B cell (primary cell): ENCODE measurements around the gene RIC1. TPM values are rescaled to one million over a fixed set of nuclear protein-coding genes. Genes with fewer than 3 reads are reported as not detected.
"Not testable (repeated sequence)": the region's sequence is repeated elsewhere in the genome, so short reads cannot be mapped to it uniquely, and the experiment has no call there.

ENCODE experiments used
- ATAC-seq: fragments of 200-7000 bp; cut with Tn5 transposase; one replicate; pipeline ENCODE4 v1.10.0; 2021; ENCODE audit warnings: low read depth, mild to moderate bottlenecking, moderate number of reproducible peaks, moderate library complexity
- CTCF ChIA-PET: fragments of 350-600 bp; sonication (Branson Sonifier 250); formaldehyde crosslinking; loops from one replicate; lab custom pipeline; 2021; ENCODE audit warnings: antibody characterized with exemption, inconsistent platforms; lab: Charles Lee
- POLR2A ChIA-PET: fragments of 350-600 bp; sonication (Branson Sonifier 250); formaldehyde crosslinking; loops from one replicate; lab custom pipeline; 2021; ENCODE audit warnings: antibody characterized with exemption; lab: Charles Lee
- DNase-seq: peaks from one replicate; pipeline ENCODE4 v3.0.0; 2013
- H2AFZ ChIP-seq: 2 replicates; pipeline ENCODE4 v1.6.1; 2012; ENCODE audit warnings: mild to moderate bottlenecking, low read depth, low read length; ENCODE audit not compliant: insufficient read depth, poor library complexity, severe bottlenecking
- H3K27ac ChIP-seq, 2 donors: 1 replicate in 1 of 2; 2 replicates in 1 of 2; pipeline ENCODE4 v1.5.1; 2012 to 2013; ENCODE audit warnings: low read length in 2 of 2, mild to moderate bottlenecking in 2 of 2, moderate library complexity in 1 of 2
- H3K27me3 ChIP-seq, 4 experiments: fragments of 200-600 bp in 1 of 4; sonication (generic) in 1 of 4; replicated peaks in 1 of 4; 1 replicate in 2 of 4; 2 replicates in 2 of 4; pipeline versions ENCODE4 v1.6.1 to v1.7.0; 2013 to 2016; ENCODE audit warnings: low read length in 3 of 4, mild to moderate bottlenecking in 2 of 4, mixed read lengths in 1 of 4, moderate library complexity in 1 of 4; ENCODE audit not compliant: insufficient read depth in 4 of 4, control insufficient read depth in 3 of 4; ENCODE audit errors: control extremely low read depth in 1 of 4
- H3K36me3 ChIP-seq, 2 experiments: replicated peaks in 1 of 2; 1 replicate in 1 of 2; 2 replicates in 1 of 2; pipeline versions ENCODE4 v1.6.1 to v1.7.1; 2013; ENCODE audit warnings: low read length in 1 of 2; ENCODE audit not compliant: insufficient read depth in 2 of 2, control insufficient read depth in 1 of 2; ENCODE audit errors: control extremely low read depth in 1 of 2, extremely low read depth in 1 of 2
- H3K4me1 ChIP-seq, 2 donors: fragments of 200-600 bp in 1 of 2; sonication (generic) in 1 of 2; 1 replicate in 1 of 2; 2 replicates in 1 of 2; pipeline versions ENCODE4 v1.5.1 to v1.6.1; 2013 to 2017; ENCODE audit warnings: low read length in 2 of 2; ENCODE audit not compliant: control insufficient read depth in 2 of 2, insufficient read depth in 2 of 2
- H3K4me2 ChIP-seq: replicated peaks from 2 replicates; pipeline ENCODE3; 2012; ENCODE audit warnings: mild to moderate bottlenecking, low read depth, low read length; ENCODE audit not compliant: poor library complexity, severe bottlenecking
- H3K4me3 ChIP-seq, 5 experiments: fragments of 200-600 bp in 1 of 5; sonication (generic) in 1 of 5; 1 replicate in 3 of 5; 2 replicates in 2 of 5; pipeline versions ENCODE4 v1.5.1 to v1.7.0; 2011 to 2016; ENCODE audit warnings: low read length in 4 of 5, mild to moderate bottlenecking in 4 of 5, low read depth in 2 of 5, control low read depth in 1 of 5, moderate library complexity in 1 of 5; ENCODE audit not compliant: insufficient read depth in 1 of 5; ENCODE audit errors: control extremely low read depth in 1 of 5, extremely low read depth in 1 of 5
- H3K79me2 ChIP-seq: fragments of 200-600 bp; sonication (generic); one replicate; pipeline ENCODE4 v1.6.0; 2016; ENCODE audit warnings: low read length; ENCODE audit not compliant: control insufficient read depth, insufficient read depth
- H3K9ac ChIP-seq: fragments of 200-600 bp; sonication (generic); 2 replicates; pipeline ENCODE4 v1.6.1; 2017; ENCODE audit warnings: mild to moderate bottlenecking, low read length, moderate library complexity
- H3K9me3 ChIP-seq, 3 donors: one replicate each; pipeline versions ENCODE4 v1.6.1 to v1.7.1; 2013; ENCODE audit warnings: low read length in 2 of 3; ENCODE audit not compliant: control insufficient read depth in 2 of 3, insufficient read depth in 1 of 3; ENCODE audit errors: control extremely low read depth in 1 of 3
- H4K20me1 ChIP-seq: 2 replicates; pipeline ENCODE4 v1.6.0; 2012; ENCODE audit warnings: mild to moderate bottlenecking, low read length; ENCODE audit not compliant: insufficient read depth, control insufficient read depth, poor library complexity, severe bottlenecking
- H3K27ac Mint-ChIP-seq: one replicate; pipeline ENCODE4 v1.8.0; 2021; ENCODE audit warnings: mixed read lengths
- H3K27me3 Mint-ChIP-seq: one replicate; pipeline ENCODE4 v1.8.0; 2021; ENCODE audit warnings: mixed read lengths
- H3K4me1 Mint-ChIP-seq: one replicate; pipeline ENCODE4 v1.8.0; 2021; ENCODE audit warnings: mixed read lengths
- H3K4me3 Mint-ChIP-seq: one replicate; pipeline ENCODE4 v1.8.0; 2021; ENCODE audit warnings: mixed read lengths
- H3K9me3 Mint-ChIP-seq: one replicate; pipeline ENCODE4 v1.8.0; 2022; ENCODE audit warnings: mixed read lengths; ENCODE audit not compliant: insufficient read depth
- CTCF ChIP-seq: fragments of 200-600 bp; IDR thresholded peaks from one replicate; pipeline ENCODE4 v1.8.0; 2022; ENCODE audit warnings: antibody characterized with exemption, mild to moderate bottlenecking
- EZH2 ChIP-seq: IDR thresholded peaks from 2 replicates; pipeline ENCODE4 v1.6.1; 2012; ENCODE audit warnings: borderline replicate concordance, low read depth, mild to moderate bottlenecking, moderate library complexity, low read length; ENCODE audit not compliant: insufficient read depth, poor library complexity, severe bottlenecking
- WGBS: methylation state at CpG from one replicate; pipeline ENCODE4 v1.1.5; 2013; ENCODE audit warnings: missing lambda C conversion rate; ENCODE audit not compliant: insufficient coverage; 5-methylcytosine and 5-hydroxymethylcytosine counted together
- intact Hi-C: fragments of 100-400 bp; cut with micrococcal nuclease; formaldehyde crosslinking; loops from one replicate; pipeline ENCODE4 v1.10.0; 2022
- polyA plus RNA-seq: library from polyadenylated mRNA; depleted of rRNA; stranded (reverse); fragments of >200 nt; gene quantifications from 2 replicates; pipeline ENCODE4 v1.2.3, GENCODE V29; 2012
- total RNA-seq, 2 donors: library from RNA; stranded (reverse); fragments of 120-200 nt in 1 of 2; gene quantifications; 1 replicate in 1 of 2; 2 replicates in 1 of 2; pipeline versions ENCODE4 v1.2.3 to v1.2.4, GENCODE V29; 2013 to 2022

Gene RIC1
- total and polyA plus RNA-seq, 2 donors (not counting 1 experiment from before 2014, with no cell fraction given) = 20.7 to 58.8 TPM

- no peak overlapping the region for H3K27ac Mint-ChIP-seq
- Histone ChIP-seq H3K4me3 (no peak overlapping the region), H4K20me1 (no peaks in the 10 kb centered on the region), H2AFZ (no peak overlapping the region), H3K27me3 (no peaks in the 10 kb centered on the region), H3K4me1 (no peaks in the 10 kb centered on the region), H3K36me3 (peaks cover 8 to 38% of the 10 kb centered on the region in 2 experiments), H3K79me2 (peaks cover 3% of the 10 kb centered on the region), H3K4me2 (no peak overlapping the region), H3K9me3 (peaks cover 0 to 16% (median 0%) of the 10 kb centered on the region in 3 donors), H3K9ac (no peak overlapping the region), H3K27ac (no peak overlapping the region)
- intact Hi-C loops = loop anchor here (1.0 to 10.0 kb wide), 3 partner anchors 83 to 529 kb away; no protein-coding TSS in a partner anchor
- TF ChIP-seq EZH2 = no peak
- no peak for TF ChIP-seq CTCF
- no peak overlapping the region for H3K4me3 Mint-ChIP-seq
- ChIA-PET CTCF (interaction anchor here (1.3 kb wide), 2 partner anchors 115 to 529 kb away, joined by 5 to 6 read pairs; no protein-coding TSS in a partner anchor), POLR2A (no interaction called here)
- no peak for ATAC-seq
- DNase-seq = no peak
- H3K27me3 Mint-ChIP-seq = no peaks in the 10 kb centered on the region
- peaks cover 4% of the 10 kb centered on the region for H3K9me3 Mint-ChIP-seq
- H3K4me1 Mint-ChIP-seq = peaks cover 7% of the 10 kb centered on the region
- WGBS = 100% methylated on average over 3 of the region's 5 CpGs
These were observed 86.7 kb downstream of the RIC1 start for GRCh38 chr9:5715548-5716127.

GRCh38 chr9:5717434-5717833 is 88.5 kb downstream of the RIC1 start:
- H3K4me1 Mint-ChIP-seq, H3K4me3 Mint-ChIP-seq, CTCF ChIA-PET, H3K79me2 ChIP-seq, H3K4me1 ChIP-seq, H3K9ac ChIP-seq, H3K4me3 ChIP-seq, H2AFZ ChIP-seq, POLR2A ChIA-PET, H4K20me1 ChIP-seq, H3K27me3 Mint-ChIP-seq, H3K27ac Mint-ChIP-seq, H3K9me3 Mint-ChIP-seq, H3K27me3 ChIP-seq, H3K27ac ChIP-seq, H3K4me2 ChIP-seq, DNase-seq, ATAC-seq: not testable (repeated sequence)
- intact Hi-C loops = loop anchor here (5.0 to 10.0 kb wide), 2 partner anchors 85 to 113 kb away; no protein-coding TSS in a partner anchor
- WGBS = 97% methylated on average over 10 of the region's 10 CpGs
- Histone ChIP-seq H3K9me3 (peaks cover 0 to 17% (median 0%) of the 10 kb centered on the region in 3 donors), H3K36me3 (peaks cover 8 to 47% of the 10 kb centered on the region in 2 experiments)
